Esophagus muscularis mucosa (tissue), 4 donors: ENCODE results near the gene DHRS12.

Experiments used
- EP300 ChIP-seq: sonication (generic); formaldehyde crosslinking; IDR thresholded peaks from one replicate; pipeline ENCODE4 v1.6.1; 2017; ENCODE audit warnings: antibody characterized with exemption
- POLR2A ChIP-seq: fragments of 450-650 bp; IDR thresholded peaks from one replicate; pipeline ENCODE4 v1.6.1; 2017; ENCODE audit warnings: antibody characterized with exemption, moderate library complexity, mild to moderate bottlenecking, low read depth
- POLR2AphosphoS5 ChIP-seq, 2 donors: sonication (generic); formaldehyde crosslinking; IDR thresholded peaks; one replicate each; pipeline ENCODE4 v1.6.1; 2017; ENCODE audit warnings: antibody characterized with exemption in 2 of 2
- TF ChIP-seq, protein P1 (sequence below), 3 experiments: fragments of 200-600 bp in 2 of 3; fragments of 450-650 bp in 1 of 3; sonication (generic) in 2 of 3; IDR thresholded peaks; one replicate each; pipeline ENCODE4 v1.5.1; 2017 to 2019; ENCODE audit warnings: antibody characterized with exemption in 3 of 3, mild to moderate bottlenecking in 2 of 3, moderate library complexity in 1 of 3

DNA sequence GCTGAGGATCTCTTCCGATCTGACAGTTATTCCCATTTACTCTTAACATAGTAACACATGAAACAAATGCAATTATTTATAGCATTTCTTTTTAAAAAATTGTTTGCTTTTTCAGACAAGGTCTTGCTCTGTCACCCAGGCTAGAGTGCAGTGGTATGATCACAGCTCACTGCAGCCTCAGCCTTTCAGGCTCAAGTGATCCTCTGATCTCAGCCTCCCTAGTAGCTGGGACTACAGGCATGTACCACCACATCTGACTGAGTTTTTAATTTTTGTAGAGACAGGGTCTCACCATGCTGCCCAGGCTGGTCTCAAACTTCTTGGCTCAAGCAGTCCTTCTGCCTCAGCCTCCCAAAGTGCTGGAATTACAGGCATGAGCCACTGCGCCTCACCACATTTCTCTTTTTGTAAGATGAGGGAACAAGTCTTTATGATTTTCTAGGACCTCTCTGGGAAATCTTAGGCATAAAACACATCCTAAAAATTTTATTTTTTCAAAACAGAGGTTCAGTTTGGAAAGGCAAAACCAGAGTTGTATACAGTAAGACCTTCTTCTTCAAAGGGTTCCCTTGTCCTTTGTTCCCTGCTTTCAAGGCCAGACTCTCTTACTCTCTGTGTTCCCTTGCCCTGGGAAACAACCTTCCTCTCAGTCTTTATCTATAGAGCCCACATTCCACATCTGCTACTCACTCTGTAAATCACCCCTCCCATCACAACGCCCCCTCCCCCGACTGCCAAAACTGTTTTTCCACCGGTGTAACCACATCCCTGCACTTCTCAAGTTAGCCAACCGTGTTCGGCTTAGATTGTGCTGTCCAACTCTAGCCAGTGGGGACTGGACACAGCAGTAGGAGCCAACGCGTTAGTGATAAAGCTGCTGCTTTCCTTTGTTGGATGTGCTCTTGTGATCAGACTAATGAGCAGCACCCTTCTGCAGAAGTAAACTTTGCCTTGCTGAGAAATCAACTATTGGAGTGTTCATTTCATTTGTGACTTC lies 56.2 kb downstream of the DHRS12 start:
- TF ChIP-seq, protein P1, sequence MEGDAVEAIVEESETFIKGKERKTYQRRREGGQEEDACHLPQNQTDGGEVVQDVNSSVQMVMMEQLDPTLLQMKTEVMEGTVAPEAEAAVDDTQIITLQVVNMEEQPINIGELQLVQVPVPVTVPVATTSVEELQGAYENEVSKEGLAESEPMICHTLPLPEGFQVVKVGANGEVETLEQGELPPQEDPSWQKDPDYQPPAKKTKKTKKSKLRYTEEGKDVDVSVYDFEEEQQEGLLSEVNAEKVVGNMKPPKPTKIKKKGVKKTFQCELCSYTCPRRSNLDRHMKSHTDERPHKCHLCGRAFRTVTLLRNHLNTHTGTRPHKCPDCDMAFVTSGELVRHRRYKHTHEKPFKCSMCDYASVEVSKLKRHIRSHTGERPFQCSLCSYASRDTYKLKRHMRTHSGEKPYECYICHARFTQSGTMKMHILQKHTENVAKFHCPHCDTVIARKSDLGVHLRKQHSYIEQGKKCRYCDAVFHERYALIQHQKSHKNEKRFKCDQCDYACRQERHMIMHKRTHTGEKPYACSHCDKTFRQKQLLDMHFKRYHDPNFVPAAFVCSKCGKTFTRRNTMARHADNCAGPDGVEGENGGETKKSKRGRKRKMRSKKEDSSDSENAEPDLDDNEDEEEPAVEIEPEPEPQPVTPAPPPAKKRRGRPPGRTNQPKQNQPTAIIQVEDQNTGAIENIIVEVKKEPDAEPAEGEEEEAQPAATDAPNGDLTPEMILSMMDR (IDR thresholded peaks at IDR 0.05) = no peak
- TF ChIP-seq EP300 (no peak), POLR2A (no peak), POLR2AphosphoS5 (IDR thresholded peaks at IDR 0.05) (no peak)
